ENCODE data around the gene ACP6.
"Not testable (repeated sequence)": the region's sequence is repeated elsewhere in the genome, so short reads cannot be mapped to it uniquely, and the experiment has no call there.

ACP6 gene

DNA sequence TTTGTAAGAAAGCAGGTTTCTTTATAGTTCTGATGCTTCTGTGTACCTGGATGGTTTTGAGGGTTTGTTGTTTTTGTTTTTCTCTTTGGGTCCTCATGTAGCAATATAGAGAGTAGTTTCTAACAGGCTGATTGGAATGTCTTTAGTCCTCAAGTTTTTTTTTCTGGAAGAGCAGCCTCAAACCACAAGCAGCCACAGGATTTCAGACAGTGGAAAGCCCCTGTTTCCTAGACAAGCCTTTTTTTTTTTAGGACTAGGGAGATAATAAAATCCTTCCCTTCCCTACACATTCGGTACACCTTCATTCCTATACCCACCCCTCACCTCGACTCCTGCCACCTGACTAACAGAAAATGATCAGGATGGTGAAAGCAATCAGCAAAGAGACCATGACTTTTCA is 47.6 kb downstream of the ACP6 start:
- no peak for DNase-seq

DNA sequence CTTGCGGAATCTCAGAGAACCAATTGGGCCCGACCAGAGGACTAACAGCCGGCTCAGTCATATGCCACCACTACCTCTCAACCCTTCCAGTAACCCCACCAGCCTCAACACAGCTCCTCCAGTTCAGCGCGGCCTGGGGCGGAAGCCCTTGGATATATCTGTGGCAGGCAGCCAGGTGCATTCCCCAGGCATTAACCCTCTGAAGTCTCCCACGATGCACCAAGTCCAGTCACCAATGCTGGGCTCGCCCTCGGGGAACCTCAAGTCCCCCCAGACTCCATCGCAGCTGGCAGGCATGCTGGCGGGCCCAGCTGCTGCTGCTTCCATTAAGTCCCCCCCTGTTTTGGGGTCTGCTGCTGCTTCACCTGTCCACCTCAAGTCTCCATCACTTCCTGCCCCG is 49.8 kb downstream of the ACP6 start:
- DNase-seq: no peak

DNA sequence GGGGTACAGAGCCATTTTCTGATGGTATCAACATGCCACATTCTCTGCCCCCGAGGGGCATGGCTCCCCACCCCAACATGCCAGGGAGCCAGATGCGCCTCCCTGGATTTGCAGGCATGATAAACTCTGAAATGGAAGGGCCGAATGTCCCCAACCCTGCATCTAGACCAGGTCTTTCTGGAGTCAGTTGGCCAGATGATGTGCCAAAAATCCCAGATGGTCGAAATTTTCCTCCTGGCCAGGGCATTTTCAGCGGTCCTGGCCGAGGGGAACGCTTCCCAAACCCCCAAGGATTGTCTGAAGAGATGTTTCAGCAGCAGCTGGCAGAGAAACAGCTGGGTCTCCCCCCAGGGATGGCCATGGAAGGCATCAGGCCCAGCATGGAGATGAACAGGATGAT is 50.6 kb downstream of the ACP6 start:
- DNase-seq: no peak

DNA sequence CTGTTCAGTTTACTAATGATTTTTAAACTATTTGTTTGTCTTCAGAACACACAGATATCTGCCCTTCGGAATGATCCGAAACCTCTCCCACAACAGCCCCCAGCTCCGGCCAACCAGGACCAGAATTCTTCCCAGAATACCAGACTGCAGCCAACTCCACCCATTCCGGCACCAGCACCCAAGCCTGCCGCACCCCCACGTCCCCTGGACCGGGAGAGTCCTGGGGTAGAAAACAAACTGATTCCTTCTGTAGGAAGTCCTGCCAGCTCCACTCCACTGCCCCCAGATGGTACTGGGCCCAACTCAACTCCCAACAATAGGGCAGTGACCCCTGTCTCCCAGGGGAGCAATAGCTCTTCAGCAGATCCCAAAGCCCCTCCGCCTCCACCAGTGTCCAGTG is 51.6 kb downstream of the ACP6 start:
- no peak for DNase-seq

DNA sequence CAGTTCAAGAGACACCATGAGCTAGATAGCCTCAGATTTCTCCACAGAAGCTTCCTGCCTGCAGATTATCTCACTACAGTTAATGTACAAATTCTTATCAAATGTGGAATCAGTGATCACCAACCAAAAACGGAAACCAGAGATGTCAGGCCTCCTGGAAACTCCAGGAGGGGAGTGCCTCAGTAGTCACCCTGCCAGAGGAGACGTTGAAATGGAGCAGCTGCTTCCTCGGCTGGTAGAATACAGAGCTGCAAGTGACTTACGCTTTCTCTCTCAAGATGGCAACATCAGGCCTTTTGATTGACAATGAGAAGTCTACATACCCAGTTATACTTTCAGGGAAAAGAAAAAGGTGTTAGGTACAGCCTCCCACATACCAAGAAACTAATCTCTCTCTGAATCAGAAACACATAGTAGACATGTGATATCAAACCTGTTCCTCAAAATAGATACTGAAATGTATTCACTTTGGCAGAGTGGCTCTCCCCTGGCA is 52.2 kb downstream of the ACP6 start:
- DNase-seq: peak in 1 of 58 donors; percentile 10

DNA sequence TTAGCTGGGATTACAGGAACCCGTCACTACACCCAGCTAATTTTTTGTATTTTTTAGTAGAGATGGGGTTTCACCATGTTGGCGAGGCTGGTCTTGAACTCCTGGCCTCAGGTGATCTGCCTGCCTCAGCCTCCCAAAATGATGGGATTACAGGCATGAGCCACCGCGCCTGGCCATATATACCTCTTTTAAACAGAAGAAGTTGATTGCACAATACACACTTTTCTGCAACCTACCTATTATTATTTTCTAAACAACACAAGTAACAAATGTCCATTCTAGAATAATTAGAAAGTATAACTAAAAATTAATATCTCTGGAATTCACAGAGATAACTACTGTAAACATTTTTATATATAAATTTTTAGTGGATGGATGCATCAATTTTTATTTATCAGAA is 55.4 kb downstream of the ACP6 start:
- DNase-seq: not testable (repeated sequence)

DNA sequence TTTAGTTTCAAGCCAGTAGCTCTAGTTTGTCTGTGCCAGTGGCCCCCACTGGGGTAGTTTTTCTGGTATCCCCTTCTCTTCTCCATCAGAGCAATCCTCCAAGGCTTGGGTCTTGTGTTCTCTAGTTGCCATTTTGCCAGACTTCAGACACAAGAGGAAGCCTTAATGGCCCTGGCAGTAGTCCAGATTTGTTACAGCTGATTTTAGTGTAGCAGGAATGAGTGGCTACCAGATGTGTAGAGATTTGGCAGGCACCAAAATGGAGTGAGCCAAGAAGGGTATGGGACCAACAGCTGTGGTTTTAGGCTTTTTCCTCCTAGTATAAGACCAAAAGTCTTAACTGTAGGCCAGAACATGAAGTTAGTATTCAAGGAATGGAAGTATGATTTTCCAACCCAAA is 56.8 kb downstream of the ACP6 start:
- DNase-seq: peak in 2 of 58 donors; percentile 11 to 20

DNA sequence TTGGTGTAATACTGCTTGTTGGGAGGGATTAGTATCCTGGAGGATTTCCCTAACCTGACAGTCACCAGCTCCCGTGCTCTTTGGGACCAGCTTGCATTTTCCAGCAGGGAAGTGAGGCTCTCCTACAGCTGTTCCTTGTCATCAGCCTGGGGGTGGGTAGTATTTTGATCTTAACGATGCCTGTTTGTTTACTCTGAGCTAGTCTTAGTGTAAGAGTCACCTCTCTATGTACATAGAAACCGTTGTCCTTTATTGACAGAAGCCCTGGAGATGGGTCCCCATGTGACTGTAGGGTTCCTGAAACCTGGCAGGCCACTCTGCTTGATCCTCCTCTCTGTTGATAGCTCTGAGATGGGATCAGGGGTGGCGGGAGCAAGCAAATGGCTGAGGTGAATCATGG is 58.0 kb downstream of the ACP6 start:
- no peak for DNase-seq

DNA sequence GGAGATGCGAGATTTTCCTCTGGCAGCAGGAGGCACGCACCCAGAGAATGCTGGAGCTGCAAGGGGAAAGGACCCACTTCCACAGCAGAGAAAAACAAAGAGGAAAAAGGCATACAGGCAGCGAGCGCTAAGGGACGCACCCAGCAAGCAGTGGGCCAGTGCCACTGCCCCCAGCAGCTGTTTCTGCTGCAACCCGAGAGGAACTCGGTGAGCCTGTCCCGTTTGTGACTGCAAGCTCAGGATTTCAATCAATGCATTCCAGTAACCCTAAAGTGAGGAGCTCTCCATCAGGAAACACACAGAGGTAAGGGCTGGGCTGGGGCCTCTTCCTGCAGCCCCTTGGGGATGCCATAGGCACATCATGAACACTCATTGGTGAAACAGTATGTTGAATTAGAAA is 58.7 kb downstream of the ACP6 start:
- no peak for DNase-seq

DNA sequence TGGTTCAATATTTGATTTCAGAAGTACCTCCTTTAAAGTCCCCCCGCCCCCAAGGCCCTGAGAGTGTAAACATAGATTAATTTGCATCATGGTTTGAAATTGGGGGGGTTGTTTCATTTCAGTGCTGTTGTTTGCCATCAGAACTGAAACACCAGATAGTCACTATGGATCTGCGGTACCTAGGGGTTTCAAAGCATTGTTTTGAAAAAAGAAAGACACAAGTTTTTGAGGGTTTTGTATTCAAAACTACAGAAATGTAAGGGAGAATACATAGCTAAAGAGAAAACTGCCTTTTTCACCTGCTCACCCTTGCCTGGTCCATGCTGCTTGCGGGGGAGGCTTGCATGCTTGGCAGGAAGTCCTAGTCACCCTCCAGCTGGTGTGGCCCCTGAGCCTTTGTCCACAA is 59.3 kb downstream of the ACP6 start:
- no peak for DNase-seq

DNA sequence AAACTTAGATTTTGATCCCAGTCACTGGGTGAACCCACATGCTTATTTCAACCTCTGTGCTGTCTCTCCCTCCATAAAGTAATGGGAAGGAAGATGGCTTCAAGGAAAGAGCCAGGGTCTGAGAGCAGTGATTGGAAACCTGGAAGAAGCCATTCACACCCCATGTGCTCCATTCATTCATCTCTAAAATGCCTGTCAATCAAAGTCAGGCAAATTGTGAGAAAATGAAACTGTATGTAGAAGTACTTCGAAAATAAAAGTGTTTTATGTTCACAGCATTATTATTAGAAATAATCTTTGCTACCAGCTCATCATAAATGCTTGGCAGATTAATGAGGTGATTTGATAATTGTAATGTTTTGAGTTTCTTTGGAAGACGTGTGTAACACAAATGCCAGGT is 61.0 kb downstream of the ACP6 start:
- no peak for DNase-seq

DNA sequence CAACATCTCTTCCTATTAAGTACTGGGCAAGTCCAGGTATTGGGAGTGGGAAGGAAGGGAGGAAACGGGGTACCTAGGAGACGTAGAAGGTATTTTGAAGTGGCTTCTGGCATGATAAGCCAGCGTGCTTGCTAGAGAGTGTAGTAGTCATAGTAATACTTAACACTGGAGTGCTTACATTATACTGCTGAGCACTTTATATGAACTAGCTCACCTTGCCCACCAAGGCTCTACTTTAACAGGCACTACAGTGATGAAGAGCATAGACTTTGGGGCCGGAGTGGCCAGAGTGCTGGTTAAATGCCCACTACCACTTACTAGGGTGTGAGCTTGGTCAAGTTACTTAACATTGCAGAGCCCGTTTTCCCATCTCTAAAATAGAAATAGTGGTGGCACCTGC is 61.7 kb downstream of the ACP6 start:
- DNase-seq: no peak

DNA sequence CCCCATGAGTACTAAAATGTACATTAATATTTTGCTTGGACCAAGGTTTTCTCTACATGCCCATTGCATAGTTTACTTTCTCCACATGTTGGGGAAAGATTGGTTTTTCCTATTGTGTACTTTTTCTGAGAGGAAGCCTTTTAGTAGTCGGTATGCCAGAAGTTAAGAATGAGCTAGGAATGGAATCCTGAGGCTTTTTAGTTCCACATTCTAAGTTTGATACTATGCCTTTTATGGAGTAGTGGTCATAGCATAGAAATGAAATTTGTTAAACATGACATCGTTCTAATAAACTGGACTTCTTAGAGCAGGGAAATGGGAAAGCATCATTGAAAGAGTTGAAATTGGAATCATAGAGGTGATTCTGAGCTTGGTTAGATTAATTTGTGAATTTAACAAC is 64.7 kb downstream of the ACP6 start:
- no peak for DNase-seq

DNA sequence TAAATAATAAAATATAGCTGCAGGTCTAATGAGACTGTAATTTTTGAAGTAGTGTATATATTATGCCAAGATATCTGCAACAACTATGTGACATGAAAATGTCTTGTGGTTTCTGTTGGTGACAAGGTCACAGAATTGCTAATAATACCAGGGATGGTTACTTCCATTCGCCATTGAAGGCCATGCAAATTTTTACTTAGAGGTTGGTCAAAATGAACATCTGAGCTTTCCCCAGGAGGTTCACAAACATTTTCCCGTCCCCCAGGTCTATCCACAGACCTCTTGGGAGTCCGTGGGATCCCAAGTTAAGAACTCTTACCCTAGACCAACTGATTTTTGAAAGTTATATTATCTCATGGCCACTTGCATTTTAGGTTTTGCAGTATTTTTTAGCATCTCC is 66.3 kb downstream of the ACP6 start:
- no peak for DNase-seq

DNA sequence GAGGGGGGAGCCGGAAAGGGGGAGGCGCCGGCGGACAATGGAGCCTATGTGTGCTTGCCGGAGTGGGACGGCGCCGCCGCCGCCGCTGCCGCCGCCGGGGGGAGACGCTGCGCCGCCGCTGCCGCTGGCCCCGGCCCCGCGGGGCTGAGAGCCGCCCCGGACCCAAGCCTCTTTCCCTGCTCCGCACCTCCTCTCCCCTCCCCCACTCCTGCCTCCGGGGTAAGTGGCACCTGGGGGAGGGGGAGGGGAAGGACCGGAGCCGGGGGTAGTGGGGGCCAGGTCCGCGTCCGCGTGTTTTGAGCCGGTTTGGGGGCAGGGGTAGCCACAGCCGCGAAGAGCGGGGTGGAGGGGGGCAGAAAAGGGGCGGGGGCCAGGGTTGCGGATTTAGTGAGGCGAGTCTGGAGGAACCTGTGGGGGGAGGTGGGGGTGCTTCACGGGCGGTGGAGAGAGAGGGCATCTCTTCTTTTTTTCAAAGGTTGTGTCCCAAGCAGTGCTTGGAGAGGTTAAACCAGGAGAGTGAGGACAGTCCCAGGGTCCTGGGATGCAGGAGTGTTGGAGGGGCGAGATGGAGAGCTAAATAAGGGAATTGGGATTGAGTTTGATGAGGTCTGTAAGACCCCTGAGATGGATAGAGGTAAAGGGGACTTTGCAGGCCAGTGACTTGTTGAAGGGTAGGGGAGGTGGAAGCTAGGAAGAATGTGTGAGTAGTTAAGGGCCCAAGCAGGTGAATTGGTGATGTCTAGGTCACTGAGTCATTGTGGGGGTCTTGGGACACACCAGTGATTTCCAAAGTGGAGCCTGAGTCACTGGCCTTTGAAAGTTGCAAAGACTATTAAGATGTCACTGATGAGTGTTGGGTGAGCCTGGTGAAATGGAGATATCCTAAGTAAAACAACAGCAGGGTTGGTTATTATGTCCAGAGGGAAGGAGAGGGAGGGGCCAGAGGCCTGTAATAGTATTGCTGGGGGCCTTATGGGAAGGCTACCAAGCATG is 69.9 kb downstream of the ACP6 start:
- peak in 1 of 58 donors; percentile 81 for DNase-seq

DNA sequence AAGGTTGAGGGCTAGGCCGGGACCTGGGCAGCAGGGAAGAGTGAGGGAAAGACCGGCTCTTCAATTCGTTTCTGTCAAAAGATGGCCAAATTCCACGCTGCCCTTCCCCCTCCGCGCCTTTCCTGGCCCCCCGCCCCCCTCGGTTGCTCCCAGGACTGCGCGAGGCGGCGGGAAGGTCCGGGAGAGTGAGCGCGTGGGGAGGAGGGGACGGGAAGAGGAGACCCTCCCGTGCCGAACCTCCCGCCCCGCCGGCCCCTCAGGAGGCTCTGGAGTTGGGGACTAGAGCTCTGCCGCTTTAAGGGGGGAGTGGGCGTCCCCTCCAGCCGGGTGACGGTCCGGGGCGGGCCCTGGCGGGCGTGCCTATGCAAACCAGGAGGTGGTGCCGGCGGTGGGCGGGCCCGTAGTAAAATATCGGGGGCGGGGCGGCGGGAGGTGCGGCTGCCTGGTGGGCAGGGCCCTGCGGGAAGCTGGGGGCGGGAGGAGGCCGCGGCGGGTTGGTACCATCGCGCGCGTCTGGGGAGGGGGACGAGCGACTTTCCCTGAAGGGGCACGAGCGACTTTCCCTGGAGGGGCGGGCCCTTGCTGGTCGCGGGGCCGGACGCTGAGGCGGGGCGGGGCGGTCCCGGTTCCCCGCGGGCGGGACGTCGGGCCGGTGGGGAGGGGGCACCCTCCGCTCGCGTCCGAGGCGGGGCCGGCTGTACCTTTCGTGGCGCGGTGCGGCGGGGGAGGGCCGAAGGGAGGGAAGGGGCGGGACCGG is 70.8 kb downstream of the ACP6 start:
- peak; percentile 54 to 100 (median 98) for DNase-seq

DNA sequence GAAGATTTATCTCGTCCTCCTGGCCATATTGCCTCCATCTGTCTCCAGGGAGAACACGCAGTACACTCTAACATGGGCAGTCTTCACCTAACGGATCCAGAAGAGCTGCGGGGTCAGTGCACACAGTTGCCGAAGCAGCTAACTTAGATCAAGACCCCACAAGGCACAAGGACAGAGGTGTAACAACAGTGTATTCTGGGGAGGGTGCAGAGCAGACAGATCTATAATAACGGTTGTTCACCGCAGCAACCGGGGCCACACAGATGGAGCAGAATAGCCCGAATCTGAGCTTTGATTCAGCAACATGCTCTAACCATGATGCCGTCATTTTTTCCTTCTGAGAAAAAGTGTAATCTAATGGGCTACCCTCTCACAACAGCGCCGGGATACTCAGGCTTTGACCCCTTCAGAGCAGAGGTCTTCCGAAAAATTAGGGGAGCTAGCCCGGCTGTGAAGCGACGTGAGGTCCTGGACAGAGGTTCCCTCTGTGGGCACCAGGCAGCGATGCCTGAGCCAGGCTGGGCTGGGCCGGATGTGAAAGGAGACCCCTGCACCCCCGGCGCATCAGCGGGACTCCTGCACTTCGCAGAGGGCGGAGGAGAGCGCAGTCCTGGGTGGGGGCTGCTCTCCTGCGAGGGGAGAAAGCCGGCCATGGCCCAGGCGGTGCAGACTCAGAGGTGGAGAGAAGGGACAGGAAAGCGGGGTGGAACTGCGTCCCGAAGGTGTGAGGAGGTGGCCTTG is 71.5 kb downstream of the ACP6 start:
- peak in 28 of 58 donors; percentile 21 to 83 (median 61) for DNase-seq

DNA sequence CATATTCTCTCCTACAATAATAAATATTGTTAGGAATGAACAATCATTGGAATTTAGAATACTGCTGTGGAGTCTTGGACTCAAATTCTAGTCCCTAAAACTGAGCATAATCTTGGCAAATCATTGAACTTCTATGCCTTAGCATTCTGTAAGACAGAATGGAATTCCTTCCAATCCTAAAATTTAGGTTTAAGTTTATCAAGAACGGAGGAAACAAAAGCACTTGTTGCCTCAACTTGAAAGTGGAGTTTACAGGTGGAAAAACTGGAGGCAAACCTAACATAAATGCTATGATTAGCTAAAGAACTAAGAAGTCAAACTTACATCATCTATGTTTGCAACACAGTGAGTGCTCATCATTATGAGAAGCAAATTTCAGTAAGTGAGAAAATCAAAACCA is 73.3 kb downstream of the ACP6 start:
- DNase-seq: no peak
